SK-N-SH treated with all-trans-retinoic acid at 6 μM for 48 hours (cell line): ENCODE measurements around the gene MBD3L1.

Experiments
- CSRNP3 ChIP-seq: fragments of 250-450 bp; sonication (Bioruptor Pico); IDR thresholded peaks from 2 replicates; pipeline ENCODE4 v1.5.1; 2021; ENCODE audit warnings: mild to moderate bottlenecking, moderate library complexity
- ESRRG ChIP-seq: fragments of 250-450 bp; sonication (Bioruptor Pico); IDR thresholded peaks from 2 replicates; pipeline ENCODE4 v1.6.1; 2021; ENCODE audit warnings: mild to moderate bottlenecking
- GLIS3 ChIP-seq: fragments of 250-450 bp; sonication (Bioruptor Pico); IDR thresholded peaks from 2 replicates; pipeline ENCODE4 v1.5.0; 2020; ENCODE audit warnings: mild to moderate bottlenecking, moderate library complexity
- OSR1 ChIP-seq: fragments of 250-450 bp; sonication (Bioruptor Pico); IDR thresholded peaks from 2 replicates; pipeline ENCODE4 v1.8.0; 2022; ENCODE audit warnings: moderate library complexity, mild to moderate bottlenecking, inconsistent platforms
- PPARA ChIP-seq: fragments of 250-450 bp; sonication (Bioruptor Pico); IDR thresholded peaks from 2 replicates; pipeline ENCODE4 v1.5.0; 2020; ENCODE audit warnings: mild to moderate bottlenecking, borderline replicate concordance
- TOX ChIP-seq: fragments of 250-450 bp; sonication (Bioruptor Pico); IDR thresholded peaks from 2 replicates; pipeline ENCODE4 v1.8.0; 2021; ENCODE audit warnings: mild to moderate bottlenecking, moderate library complexity, borderline replicate concordance
- ZFP30 ChIP-seq: fragments of 450-650 bp; formaldehyde crosslinking; IDR thresholded peaks from 2 replicates; pipeline ENCODE4 v1.5.0; 2022; ENCODE audit warnings: mild to moderate bottlenecking, moderate library complexity
- TF ChIP-seq, protein P1 (sequence below): fragments of 250-450 bp; sonication (Bioruptor Pico); IDR thresholded peaks from 2 replicates; pipeline ENCODE4 v1.5.0; 2020; ENCODE audit warnings: mild to moderate bottlenecking, moderate library complexity

- TF ChIP-seq GLIS3 (CRISPR knock-in tag) (no peak), CSRNP3 (no peak), TOX (no peak), ESRRG (CRISPR knock-in tag) (no peak), OSR1 (no peak), PPARA (no peak), ZFP30 (CRISPR knock-in tag) (no peak)
- TF ChIP-seq, protein P1, sequence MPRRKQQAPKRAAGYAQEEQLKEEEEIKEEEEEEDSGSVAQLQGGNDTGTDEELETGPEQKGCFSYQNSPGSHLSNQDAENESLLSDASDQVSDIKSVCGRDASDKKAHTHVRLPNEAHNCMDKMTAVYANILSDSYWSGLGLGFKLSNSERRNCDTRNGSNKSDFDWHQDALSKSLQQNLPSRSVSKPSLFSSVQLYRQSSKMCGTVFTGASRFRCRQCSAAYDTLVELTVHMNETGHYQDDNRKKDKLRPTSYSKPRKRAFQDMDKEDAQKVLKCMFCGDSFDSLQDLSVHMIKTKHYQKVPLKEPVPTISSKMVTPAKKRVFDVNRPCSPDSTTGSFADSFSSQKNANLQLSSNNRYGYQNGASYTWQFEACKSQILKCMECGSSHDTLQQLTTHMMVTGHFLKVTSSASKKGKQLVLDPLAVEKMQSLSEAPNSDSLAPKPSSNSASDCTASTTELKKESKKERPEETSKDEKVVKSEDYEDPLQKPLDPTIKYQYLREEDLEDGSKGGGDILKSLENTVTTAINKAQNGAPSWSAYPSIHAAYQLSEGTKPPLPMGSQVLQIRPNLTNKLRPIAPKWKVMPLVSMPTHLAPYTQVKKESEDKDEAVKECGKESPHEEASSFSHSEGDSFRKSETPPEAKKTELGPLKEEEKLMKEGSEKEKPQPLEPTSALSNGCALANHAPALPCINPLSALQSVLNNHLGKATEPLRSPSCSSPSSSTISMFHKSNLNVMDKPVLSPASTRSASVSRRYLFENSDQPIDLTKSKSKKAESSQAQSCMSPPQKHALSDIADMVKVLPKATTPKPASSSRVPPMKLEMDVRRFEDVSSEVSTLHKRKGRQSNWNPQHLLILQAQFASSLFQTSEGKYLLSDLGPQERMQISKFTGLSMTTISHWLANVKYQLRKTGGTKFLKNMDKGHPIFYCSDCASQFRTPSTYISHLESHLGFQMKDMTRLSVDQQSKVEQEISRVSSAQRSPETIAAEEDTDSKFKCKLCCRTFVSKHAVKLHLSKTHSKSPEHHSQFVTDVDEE (CRISPR knock-in tag): no peak
These were observed 8.5 kb downstream of the MBD3L1 start for GRCh38 chr19:8840708-8841107.
